Kidney epithelial cell (primary cell): Measurements from ENCODE around the gene MBLAC1. TPM values are rescaled to one million over a fixed set of nuclear protein-coding genes. Genes with fewer than 3 reads are reported as not detected.
A peak's percentile ranks its signal among the peaks of the same experiment; 100 is the strongest.

ENCODE experiments used
- DNase-seq: peaks from one replicate; pipeline ENCODE4 v3.0.0-alpha.2; 2010; ENCODE audit warnings: low read depth
- H3K27me3 ChIP-seq: 2 replicates; pipeline ENCODE4 v1.6.0; 2011; ENCODE audit warnings: low read length; ENCODE audit not compliant: control insufficient read depth, insufficient read depth
- H3K36me3 ChIP-seq: 2 replicates; pipeline ENCODE4 v1.5.1; 2011; ENCODE audit warnings: low read length; ENCODE audit not compliant: control insufficient read depth, insufficient read depth
- H3K4me3 ChIP-seq: 2 replicates; pipeline ENCODE4 v1.5.1; 2011; ENCODE audit warnings: low read depth, mild to moderate bottlenecking, control low read depth, low read length
- CTCF ChIP-seq: IDR thresholded peaks from 2 replicates; pipeline ENCODE4 v1.5.1; 2011; ENCODE audit warnings: mild to moderate bottlenecking, moderate library complexity, low read length, control low read depth, inconsistent platforms; ENCODE audit not compliant: insufficient read depth, poor library complexity, severe bottlenecking
- total RNA-seq: library from RNA; depleted of rRNA; stranded (reverse); fragments of >200 nt; gene quantifications from 2 replicates; pipeline ENCODE4 v1.2.3, GENCODE V29; 2015

MBLAC1 gene
- total RNA-seq, 1 donor from 2014 or later, result 2.3 TPM

GRCh38 chr7:100101016-100101862, 25.5 kb upstream of the MBLAC1 start, which contains the start of the genes AP4M1 and MCM7:
Gene AP4M1, plus strand, starts transcription at chr7:100101643. Its CDS starts 72 bp downstream, at chr7:100101715.
Gene MCM7, minus strand, starts transcription at chr7:100101397. Its CDS starts 103 bp downstream, at chr7:100101294.
- TF ChIP-seq CTCF, result no peak
- DNase-seq, result peak; percentile 91
- H3K4me3 ChIP-seq, result peak within 1 kb of the TSS; percentile 98
- no peaks in the 10 kb centered on the region for H3K27me3 ChIP-seq
- peaks cover 11% of the 10 kb centered on the region for H3K36me3 ChIP-seq

GRCh38 chr7:100102950-100103840, 23.6 kb upstream of the MBLAC1 start:
- no peak overlapping the region for H3K4me3 ChIP-seq
- H3K27me3 ChIP-seq, result no peaks in the 10 kb centered on the region
- peaks cover 7% of the 10 kb centered on the region for H3K36me3 ChIP-seq
- DNase-seq, result no peak
- no peak for TF ChIP-seq CTCF

GRCh38 chr7:100105534-100105933, 21.2 kb upstream of the MBLAC1 start:
- no peak for DNase-seq
- TF ChIP-seq CTCF, result no peak
- Histone ChIP-seq H3K36me3 (peaks cover 3% of the 10 kb centered on the region), H3K27me3 (no peaks in the 10 kb centered on the region), H3K4me3 (no peak overlapping the region)

- H3K27me3 ChIP-seq, result no peaks in the 10 kb centered on the region
- peaks cover 4% of the 10 kb centered on the region for H3K36me3 ChIP-seq
Observed at GRCh38 chr7:100106633-100107032, 20.1 kb upstream of the MBLAC1 start.

GRCh38 chr7:100107125-100107737, 19.5 kb upstream of the MBLAC1 start:
- DNase-seq, result no peak
- no peak for TF ChIP-seq CTCF
- Histone ChIP-seq H3K27me3 (no peaks in the 10 kb centered on the region), H3K4me3 (no peak overlapping the region), H3K36me3 (peaks cover 5% of the 10 kb centered on the region)

More at GRCh38 chr7:100106633-100107032, 20.1 kb upstream of the MBLAC1 start:
- no peak overlapping the region for H3K4me3 ChIP-seq
- no peak for TF ChIP-seq CTCF
- DNase-seq, result no peak
